Left renal pelvis (tissue), 4 donors: Measurements from ENCODE around the gene HES1. TPM values are rescaled to one million over a fixed set of nuclear protein-coding genes. Genes with fewer than 3 reads are reported as not detected.
A peak's percentile ranks its signal among the peaks of the same experiment; 100 is the strongest.
"Not testable (repeated sequence)": the region's sequence is repeated elsewhere in the genome, so short reads cannot be mapped to it uniquely, and the experiment has no call there.

ENCODE experiments used
- DNase-seq, 4 donors: peaks; one replicate each; pipeline ENCODE4 v3.0.0-alpha.2; 2013; ENCODE audit warnings: low read depth in 4 of 4, low spot score in 3 of 4
- polyA plus RNA-seq, 4 donors: library from polyadenylated mRNA; unstranded; fragments of 120-200 nt; gene quantifications; one replicate each; pipeline ENCODE4 v1.2.1, GENCODE V29; 2013; ENCODE audit not compliant: insufficient read length in 4 of 4

Gene HES1
- polyA plus RNA-seq, 4 donors = 38.9 to 112 (median 88.4) TPM

DNA sequence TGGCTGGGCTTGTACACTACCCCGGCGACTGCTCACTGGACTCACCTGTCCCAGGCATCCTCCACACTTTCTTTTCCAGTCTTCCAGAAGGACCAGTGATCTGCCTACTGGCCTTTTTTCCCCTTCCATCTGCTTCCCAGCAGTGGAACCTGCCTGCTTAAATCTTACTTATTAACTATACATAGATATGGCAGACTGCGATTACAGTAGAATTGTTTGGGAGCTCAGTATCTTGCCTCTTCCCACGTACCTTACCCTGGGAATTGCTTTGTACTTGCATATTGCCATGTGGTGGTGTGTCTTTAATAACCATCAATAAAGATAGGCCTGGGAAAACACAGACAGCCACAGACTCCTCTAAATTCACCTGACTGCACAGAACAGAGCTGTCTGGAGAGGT lies 11.8 kb upstream of the HES1 start:
- DNase-seq = no peak

DNA sequence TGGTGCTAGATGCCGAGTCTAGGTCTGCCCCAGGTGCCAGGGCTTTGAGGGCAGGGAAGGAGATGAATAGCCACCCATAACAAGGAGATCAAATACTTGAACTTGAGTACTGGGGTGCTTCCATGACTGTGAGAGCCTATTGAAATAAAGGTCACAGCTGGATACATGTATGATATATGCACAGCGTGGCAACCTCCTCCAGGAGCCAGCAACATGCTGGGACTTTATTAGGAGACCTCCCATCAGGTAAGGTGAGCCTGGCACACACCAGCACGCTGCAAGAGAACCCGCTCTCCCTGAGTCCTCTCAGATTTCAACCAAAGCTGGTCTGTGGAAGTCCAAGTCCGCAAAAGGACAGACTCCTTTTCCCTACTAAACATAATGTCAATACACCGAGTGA lies 10.5 kb upstream of the HES1 start:
- no peak for DNase-seq

DNA sequence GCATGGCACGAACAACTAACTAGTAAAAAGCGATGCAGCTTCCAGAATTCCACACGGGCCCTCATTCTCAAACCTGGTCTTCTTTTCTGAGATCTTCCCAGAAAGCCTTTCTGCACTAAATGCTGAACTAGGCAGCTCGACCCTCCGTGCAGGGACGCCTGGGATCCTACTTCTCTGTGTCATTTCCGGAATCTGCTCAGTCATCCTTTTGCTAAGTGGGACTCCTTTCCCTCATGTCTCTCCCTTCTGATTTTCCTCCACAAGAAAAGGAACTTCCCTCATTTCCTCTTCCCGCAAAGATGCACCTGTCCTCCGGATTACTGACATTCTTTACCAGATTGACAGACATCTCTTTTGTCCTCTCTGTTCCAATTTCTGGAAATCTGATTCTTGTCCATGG lies 9.2 kb upstream of the HES1 start:
- no peak for DNase-seq

DNA sequence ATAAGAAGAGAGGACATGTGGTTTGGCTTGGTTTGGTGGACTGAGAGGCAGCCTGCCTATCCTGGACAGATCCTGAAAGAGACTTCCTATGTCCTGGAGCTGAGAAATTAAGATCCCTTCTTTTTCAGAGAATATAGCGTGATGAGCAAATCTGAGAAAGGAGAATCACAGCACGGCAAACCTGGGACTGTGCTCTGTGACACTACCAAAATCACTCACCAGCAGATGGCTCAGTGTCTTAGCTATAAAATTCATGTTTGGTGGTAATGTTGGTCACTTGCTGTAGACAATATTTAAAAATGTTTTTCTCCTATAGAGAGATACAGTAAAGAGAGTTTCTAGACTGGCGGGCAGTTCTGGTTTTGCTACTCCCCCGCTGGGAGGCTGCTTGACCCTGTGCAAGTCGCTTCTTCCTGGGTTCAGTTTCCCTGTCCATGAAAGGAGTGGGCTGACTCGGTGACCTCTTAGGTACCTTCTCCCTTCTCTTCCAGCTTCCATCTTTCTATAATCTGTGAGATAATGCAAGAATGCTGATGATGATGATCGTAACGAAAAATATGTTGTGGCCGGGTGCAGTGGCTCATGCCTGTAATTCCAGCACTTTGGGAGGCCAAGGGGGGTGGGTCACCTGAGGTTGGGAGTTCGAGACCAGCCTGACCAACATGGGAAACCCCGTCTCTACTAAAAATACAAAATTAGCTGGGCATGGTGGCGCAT lies 7.6 kb upstream of the HES1 start:
- DNase-seq = no peak

DNA sequence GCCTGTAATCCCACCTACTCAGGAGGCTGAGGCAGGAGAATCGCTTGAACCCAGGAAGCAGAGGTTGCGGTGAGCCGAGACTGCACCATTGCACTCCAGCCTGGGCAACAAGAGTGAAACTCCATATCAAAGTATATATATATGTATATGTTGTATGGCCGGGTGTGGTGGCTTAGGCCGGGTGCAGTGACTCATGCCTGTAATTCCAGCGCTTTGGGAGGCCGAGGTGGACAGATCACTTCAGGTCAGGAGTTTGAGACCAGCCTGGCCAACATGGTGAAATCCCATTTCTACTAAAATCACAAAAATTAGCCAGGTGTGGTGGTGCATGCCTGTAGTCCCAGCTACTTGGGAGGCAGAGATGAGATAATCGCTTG lies 7.0 kb upstream of the HES1 start:
- not testable (repeated sequence) for DNase-seq

DNA sequence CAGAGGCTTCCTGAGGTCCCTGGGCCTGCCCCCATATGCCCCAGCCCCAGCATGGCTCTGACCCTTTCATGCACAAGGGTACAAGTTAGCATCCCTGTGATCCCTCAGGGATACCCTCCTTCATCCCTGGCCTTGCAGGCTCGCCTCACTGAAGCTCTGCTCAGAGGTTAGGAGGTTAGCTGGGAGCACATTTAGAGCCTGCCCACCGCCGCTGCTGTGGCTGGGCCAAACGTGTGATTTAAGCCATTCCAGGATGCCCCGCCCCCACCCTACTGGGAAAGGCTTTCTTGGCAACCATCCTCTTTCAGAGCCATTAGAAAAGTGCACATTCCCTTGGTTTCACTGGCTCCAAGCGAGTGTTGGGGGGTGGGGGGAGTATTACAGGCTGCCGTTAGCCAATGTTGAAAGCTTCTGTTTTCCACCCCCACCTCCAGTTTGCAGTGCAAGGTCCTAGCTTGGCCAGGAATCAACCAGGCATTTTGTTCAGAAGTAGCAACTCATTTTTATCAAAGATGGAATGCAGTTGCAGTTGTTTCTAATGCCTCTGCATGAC lies 6.3 kb upstream of the HES1 start:
- no peak for DNase-seq

DNA sequence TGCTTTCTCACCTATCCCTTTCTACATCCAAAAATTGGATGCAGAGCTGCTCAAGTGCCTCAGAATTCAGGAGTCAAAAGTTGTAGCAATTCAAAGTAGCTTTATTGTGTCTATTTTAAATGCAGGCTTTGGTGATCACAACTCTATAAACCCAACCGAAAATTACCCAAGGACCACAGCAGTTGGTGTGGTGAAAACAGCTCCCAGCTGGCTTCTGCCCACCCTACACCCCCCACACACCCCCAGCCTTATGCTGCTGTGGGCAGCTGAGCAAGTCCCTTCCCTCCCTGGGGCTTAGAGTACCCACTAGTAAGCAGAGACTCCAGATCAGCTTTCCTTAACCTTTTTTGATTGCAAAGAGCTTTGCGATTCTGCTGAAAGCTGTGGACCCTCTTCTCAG lies 5.8 kb upstream of the HES1 start:
- DNase-seq = no peak

DNA sequence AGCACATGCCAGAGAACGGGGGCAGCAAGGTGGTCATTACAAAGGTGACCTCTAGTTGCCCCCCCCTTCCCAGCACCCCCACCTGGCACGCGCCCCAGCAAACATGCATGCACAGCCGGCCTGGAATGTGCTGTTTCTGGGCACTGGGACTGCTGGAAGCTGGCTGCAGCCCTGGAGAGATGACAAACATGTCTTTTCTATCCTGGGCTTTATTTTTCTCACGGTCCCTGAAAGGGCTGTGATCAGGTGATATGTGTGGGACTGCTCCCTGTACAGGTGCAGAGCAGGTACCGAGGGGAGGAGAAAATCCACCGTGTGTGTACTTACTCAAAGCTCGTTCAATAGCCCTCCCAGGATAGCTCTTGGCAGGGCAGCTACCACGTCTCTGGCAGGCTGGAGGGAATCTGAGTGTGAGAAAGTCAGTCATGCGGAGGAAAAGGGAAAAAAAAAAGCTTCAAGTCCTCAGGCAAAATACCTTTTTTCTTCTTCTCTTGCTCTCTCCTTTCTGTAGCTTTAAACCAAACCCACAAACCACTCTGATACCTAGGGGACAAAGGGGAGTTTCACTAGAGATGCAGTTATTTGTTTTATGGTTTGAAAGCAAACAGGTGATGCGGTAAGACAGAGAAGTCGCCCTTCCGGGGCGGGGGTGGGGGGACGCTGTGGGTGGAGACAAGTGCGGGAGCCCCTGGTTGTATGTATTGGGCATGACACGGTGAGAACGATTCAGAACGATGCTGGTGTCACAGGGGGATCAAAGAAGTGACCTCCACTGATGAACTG lies 5.0 kb upstream of the HES1 start:
- DNase-seq = no peak

DNA sequence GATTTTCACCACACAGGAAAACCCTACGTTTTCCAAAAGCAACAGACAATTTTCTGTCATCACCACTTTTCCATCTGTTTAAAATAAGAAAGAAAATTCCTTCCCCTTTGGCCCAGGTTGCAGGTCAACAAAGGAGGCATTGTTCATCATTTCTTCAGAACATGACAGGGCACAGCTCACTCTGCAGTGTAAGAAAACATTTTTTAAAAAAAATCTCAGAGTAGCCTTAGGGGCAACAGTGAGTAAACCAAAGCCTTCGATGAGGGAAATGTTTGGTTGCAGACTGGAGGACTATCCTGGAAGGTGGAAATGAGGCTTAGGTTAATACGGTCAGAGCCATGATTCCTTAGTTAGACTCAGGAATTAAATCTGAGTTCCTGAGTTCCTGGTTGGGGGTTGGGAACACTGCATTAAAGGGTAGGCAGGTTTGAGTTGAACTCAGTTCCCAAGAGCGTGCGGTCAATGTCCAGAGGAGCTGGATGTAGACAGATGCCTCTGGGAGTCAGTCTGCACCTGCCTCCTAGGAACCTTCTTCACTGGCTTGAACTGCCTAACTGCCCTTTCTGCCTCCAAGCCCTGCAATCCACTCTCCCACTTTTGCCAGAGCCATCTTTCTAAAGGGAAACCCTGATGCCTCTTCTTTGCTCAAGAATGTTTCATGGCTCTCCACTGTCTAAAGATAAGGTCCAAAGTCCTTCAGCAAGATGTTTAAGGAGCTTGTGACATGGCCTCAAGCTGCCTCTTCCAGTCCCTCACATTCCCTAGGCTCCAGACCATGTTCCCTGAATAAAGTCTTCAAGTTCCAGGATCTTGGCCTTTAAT lies 3.3 kb upstream of the HES1 start:
- DNase-seq = no peak

DNA sequence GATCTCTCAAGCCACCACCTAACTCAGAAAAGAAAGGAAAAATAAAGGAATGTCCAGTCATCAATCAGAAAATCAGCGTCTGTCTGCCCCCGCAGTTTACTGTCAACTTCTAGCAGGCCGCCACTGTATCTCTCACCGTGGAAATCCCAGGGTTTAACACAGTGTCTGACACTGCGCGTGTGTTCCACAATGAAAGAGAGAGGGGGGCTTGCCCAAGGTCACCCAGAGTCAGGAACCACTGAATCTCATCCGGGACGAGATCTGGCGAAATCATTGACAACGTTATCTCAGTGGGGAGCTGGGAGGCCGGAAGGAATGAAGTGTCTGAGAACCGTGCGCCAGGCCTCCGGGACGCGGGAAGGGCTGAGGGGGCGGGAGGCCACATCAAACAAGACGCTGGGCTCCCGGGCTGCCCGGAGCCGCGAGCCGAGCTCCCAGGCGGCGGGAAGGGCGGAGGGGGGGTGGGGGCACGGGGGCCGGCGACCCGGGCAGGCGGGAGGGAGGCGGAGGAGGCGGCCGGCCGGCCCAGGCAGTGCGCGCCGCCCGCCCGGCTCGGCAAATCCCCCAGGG lies 2.2 kb upstream of the HES1 start:
- no peak for DNase-seq

DNA sequence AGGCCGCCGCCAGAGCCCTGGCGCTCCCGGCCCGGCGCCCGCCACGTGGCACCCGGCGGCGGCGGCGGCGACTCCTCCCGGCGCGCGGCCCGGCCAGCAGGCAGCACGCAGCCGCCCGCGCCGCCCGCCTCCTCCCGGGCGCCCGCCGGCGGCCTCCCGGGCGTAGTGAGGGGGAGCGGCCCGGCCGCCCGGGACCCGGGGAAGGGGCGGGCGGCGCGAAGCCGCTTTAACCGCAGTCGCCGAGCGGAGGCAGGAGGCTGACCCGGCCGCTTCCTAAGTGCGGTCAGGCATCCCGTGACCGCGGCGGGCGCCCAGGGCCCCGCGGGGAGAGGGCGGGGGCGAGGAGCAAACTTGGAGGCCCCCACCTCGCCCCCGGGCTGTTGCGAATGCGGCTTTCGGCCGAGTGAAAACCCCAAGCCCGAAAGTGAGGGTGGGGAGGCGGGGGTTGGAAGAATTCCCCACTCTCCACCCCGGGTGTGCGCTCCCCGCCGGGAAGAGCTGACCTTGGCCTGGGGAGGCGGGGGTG lies 1.7 kb upstream of the HES1 start:
- no peak for DNase-seq

DNA sequence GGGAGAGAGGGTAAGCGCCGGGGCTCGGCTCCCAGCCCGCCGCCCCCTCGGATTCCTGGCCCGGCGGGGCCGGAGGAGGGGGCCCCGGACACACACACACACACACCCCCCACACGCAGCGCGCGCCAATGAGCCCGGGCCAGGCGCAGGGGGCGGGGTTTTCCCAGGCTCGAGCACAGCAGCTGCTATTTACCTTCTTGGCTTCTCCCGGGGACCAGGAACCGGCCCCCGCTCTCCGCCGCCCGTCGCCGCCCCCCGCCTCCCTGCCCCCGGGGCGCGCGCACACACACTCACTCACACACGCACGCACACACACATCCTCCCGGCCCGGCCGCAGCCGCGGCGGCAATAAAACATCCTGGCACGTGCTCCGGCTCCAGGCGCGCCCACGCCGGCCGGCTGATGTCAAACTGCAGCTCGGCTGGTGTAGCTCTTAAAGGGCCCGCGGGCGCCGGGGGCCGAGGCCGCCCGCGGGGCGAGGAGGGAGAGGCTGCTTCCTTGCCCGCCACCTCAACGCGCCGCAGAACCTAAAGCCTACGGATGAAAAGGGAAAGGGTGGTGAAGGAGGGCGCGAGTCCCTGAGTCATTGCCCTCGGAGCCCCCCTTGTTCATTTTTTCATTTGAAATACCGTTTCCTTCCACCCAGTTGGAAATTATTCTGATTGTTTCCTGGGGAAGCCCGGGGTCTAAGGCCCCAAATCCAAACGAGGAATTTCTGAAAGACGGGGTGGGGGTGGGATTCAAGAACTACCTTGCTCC lies 1.0 kb upstream of the HES1 start:
- DNase-seq = peak; percentile 88 to 94 (median 92)

DNA sequence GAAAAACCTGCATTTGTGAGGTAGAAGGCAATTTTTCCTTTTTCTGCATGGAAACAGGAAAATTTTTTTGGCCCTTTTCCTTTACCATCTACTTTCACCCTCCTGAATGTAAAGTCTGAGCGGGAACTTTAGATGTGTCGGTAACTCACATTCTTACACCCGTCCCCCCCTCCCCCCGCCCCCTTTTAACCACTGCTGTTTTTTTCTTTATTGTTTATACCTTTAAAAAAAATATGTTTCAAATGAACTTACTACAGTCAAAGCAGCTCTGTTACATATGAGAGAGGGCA lies 487 bp upstream of the HES1 start:
- no peak for DNase-seq

DNA sequence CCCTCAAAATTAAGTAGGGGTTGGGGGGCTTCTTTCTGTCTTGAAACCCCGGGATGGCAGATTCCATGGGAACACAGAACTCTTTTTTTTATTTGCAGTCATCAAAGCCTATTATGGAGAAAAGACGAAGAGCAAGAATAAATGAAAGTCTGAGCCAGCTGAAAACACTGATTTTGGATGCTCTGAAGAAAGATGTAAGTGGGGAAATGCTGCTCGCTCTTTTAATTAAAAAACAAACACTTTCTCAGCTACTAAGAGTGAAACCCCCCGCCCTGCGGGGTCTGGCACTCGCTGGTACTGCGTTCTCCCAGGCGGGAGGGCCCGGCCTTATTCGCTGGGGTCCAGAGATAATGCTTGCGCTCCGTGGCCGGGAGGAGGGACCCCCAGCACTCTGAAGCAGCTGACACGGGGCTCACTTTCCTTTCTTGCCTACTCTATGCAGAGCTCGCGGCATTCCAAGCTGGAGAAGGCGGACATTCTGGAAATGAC lies 615 bp downstream of the HES1 start:
- no peak for DNase-seq

DNA sequence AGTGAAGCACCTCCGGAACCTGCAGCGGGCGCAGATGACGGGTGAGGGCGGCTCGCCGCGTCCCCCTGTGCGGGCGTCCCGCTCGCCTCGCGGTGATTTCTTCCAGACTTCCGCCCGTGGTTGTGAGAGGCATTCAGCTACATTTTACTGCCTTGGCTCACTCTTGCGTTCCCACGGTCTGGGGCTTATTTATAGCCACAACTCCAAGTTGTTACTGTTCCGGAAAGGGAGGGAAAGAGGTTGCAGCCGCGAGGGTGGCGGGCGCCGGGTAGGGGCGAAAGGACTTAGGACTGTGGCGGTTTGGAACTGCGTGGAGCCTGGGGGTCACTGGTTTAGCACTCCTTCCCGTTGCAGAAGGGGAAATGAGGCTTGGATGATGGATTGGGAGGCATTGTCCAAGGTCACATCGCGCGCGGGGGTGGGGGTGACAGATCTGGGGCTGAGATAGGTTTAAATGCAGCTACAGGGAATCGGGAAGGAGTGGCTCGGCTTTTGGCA lies 1.1 kb downstream of the HES1 start:
- DNase-seq = no peak

DNA sequence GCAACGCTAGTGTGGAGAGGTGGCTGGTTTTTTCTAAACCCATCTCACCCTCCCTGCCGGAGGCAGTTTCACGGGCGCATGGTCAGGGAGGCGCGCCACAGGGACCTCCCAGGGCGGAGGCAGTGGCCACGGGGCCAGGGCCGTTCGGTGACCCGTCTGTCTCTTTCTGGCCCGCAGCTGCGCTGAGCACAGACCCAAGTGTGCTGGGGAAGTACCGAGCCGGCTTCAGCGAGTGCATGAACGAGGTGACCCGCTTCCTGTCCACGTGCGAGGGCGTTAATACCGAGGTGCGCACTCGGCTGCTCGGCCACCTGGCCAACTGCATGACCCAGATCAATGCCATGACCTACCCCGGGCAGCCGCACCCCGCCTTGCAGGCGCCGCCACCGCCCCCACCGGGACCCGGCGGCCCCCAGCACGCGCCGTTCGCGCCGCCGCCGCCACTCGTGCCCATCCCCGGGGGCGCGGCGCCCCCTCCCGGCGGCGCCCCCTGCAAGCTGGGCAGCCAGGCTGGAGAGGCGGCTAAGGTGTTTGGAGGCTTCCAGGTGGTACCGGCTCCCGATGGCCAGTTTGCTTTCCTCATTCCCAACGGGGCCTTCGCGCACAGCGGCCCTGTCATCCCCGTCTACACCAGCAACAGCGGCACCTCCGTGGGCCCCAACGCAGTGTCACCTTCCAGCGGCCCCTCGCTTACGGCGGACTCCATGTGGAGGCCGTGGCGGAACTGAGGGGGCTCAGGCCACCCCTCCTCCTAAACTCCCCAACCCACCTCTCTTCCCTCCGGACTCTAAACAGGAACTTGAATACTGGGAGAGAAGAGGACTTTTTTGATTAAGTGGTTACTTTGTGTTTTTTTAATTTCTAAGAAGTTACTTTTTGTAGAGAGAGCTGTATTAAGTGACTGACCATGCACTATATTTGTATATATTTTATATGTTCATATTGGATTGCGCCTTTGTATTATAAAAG lies 1.8 kb downstream of the HES1 start:
- no peak for DNase-seq

DNA sequence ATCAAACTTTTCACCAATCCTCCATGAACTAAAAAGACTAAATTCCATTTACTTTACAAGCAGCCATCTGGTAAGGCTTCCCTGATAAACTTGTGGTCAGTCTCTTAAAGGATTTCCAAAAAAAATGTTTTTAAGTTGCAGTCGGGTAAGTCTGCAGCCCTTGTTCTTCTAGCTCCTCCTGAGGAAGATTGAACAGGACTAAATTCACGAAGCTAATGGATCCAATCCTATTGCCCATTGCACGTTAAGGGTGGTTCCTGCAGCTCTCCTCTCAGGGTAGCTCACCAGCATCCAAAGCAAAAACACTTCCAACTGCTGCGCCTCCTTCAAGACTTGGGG lies 2.8 kb downstream of the HES1 start:
- DNase-seq = no peak

DNA sequence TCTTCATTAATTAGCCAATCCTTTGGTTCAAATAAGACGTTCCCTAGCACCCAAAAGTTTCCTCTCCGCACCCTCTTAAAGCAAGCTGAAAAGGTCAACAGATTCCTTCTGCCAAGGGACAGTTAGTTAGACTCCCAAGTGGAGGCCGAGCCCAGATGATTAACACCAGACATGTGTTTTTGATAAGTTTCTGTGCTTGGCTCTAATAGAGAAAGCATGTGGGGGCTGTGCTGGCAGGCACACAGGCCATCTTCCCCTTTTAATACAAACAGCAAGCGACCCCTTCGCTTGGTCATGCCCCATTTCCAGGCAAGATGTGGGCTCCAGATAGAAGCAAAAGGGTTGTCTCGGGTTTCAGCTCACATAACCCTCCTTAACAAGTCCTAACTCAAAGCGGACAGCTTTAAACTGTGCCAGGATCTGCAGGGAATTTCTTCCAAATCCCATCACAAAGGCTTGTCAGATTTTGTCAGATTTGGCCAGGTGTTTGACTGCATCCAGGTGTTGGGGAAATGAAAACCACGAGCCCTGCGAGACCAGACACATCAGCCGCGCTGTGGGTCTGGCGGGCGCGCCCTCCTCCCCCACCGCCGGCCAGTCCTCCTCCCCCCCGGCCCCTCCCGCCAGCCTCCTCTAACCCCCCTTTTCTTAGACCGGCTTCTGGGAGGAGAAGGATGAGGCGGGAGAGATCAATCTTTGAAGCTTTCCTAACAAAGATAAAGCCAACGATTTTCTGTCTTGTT lies 3.3 kb downstream of the HES1 start:
- no peak for DNase-seq
